Tibial nerve (tissue), 4 donors: ENCODE measurements around the gene JPH2.

Experiments used
- CTCF ChIP-seq, 5 experiments: fragments of 200-600 bp in 3 of 5; fragments of 450-650 bp in 2 of 5; sonication (generic) in 3 of 5; IDR thresholded peaks; one replicate each; pipeline ENCODE4 v1.5.1; 2016 to 2019; ENCODE audit warnings: antibody characterized with exemption in 5 of 5, mild to moderate bottlenecking in 3 of 5, moderate library complexity in 2 of 5
- EP300 ChIP-seq, 2 donors: sonication (generic); formaldehyde crosslinking; IDR thresholded peaks; one replicate each; pipeline ENCODE4 v1.6.1; 2017; ENCODE audit warnings: antibody characterized with exemption in 2 of 2, mild to moderate bottlenecking in 1 of 2

DNA sequence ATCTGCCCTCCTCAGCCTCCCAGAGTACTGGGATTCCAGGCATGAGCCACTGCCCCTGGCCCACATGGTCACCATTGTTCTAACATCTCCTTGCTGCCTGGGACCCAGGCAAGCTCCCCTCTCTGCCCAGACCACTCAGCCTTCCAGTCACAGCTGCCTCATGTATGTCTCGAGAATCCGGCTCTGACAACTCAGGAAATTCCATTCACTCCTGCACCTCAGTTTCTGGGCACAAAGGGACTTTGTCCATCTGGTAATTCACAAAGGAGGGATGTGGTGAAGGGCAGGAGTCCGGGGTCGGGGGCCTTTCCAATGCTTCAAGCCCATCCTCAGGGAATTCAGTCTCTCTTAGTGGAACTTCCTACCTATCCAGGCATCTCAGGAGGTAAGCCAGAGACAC, 40.7 kb downstream of the JPH2 start:
- TF ChIP-seq CTCF (IDR thresholded peaks at IDR 0.05) (no peak), EP300 (IDR thresholded peaks at IDR 0.05) (no peak)
